K562 (cell line): ENCODE measurements around the gene RNF212B. TPM values are rescaled to one million over a fixed set of nuclear protein-coding genes. Genes with fewer than 3 reads are reported as not detected.

Experiments
- HNRNPH1 ChIP-seq: fragments of 200-400 bp; formaldehyde crosslinking; optimal IDR thresholded peaks from 2 replicates; pipeline ENCODE3; 2017; ENCODE audit warnings: low read depth, mild to moderate bottlenecking, low read length, moderate library complexity
- KLF10 ChIP-seq: fragments of 250-450 bp; sonication (Bioruptor Pico); IDR thresholded peaks from 2 replicates; pipeline ENCODE4 v1.6.1; 2021; ENCODE audit warnings: matching md5 sums
- MAFK ChIP-seq: IDR thresholded peaks from 2 replicates; pipeline ENCODE4 v1.6.1; 2011; ENCODE audit warnings: low read length, improper control_type of control experiment
- NKRF ChIP-seq: fragments of 450-650 bp; IDR thresholded peaks from 2 replicates; pipeline ENCODE4 v1.6.1; 2016; ENCODE audit warnings: borderline replicate concordance
- NRF1 ChIP-seq, 2 experiments: fragments of 450-650 bp; IDR thresholded peaks in 1 of 2; conservative IDR thresholded peaks in 1 of 2; 2 replicates each; pipeline ENCODE4 v1.6.1; 2014; ENCODE audit warnings: mild to moderate bottlenecking in 2 of 2
- PBX2 ChIP-seq, 2 experiments: IDR thresholded peaks in 1 of 2; conservative IDR thresholded peaks in 1 of 2; 2 replicates each; pipeline ENCODE4 v1.6.1; 2016; ENCODE audit warnings: low read depth in 2 of 2, mild to moderate bottlenecking in 1 of 2, missing compliant biosample characterization in 1 of 2, missing genetic modification characterization in 1 of 2, moderate library complexity in 1 of 2
- POLR2H ChIP-seq: IDR thresholded peaks from 2 replicates; pipeline ENCODE4 v1.6.1; 2016; ENCODE audit warnings: missing genetic modification characterization, low read depth, mild to moderate bottlenecking, control low read depth, missing compliant biosample characterization, moderate library complexity
- TAF9B ChIP-seq: fragments of 450-650 bp; IDR thresholded peaks from 2 replicates; pipeline ENCODE4 v1.6.1; 2018; ENCODE audit warnings: mild to moderate bottlenecking; ENCODE audit not compliant: partially characterized antibody
- TFAP4 ChIP-seq: sonication (generic); formaldehyde crosslinking; IDR thresholded peaks from 2 replicates; pipeline ENCODE4 v1.8.0; 2022; ENCODE audit warnings: missing genetic modification reagents, mild to moderate bottlenecking, moderate library complexity, borderline replicate concordance
- THRAP3 ChIP-seq: fragments of 450-650 bp; IDR thresholded peaks from 2 replicates; pipeline ENCODE4 v1.6.1; 2016; ENCODE audit warnings: mild to moderate bottlenecking, inconsistent platforms, borderline replicate concordance
- ZBED1 ChIP-seq: IDR thresholded peaks from 2 replicates; pipeline ENCODE4 v1.6.1; 2014
- ZBTB26 ChIP-seq: fragments of 450-650 bp; formaldehyde crosslinking; IDR thresholded peaks from 2 replicates; pipeline ENCODE4 v1.4.0; 2022; ENCODE audit warnings: missing genetic modification characterization
- ZNF12 ChIP-seq: sonication (generic); formaldehyde crosslinking; IDR thresholded peaks from 2 replicates; pipeline ENCODE4 v1.4.0; 2020; ENCODE audit warnings: mild to moderate bottlenecking, missing genetic modification reagents
- polyA plus RNA-seq, 8 experiments: library from polyadenylated mRNA; depleted of rRNA in 4 of 8; stranded (reverse) in 5 of 8; unstranded in 3 of 8; fragments of >200 nt; fragmentation: Nextera tagmentation in 2 of 8; fragmentation: Illumina TruSeq in 1 of 8; extraction: Ambion mirVana in 2 of 8; extraction: Trizol in 1 of 8; gene quantifications; 2 replicates each; pipeline versions ENCODE4 v1.2.1 to v1.2.3, GENCODE V29; 2011 to 2014; ENCODE audit warnings: inconsistent platforms in 1 of 8, missing spikeins in 1 of 8
- total RNA-seq, 7 experiments: library from RNA; depleted of rRNA in 6 of 7; stranded (reverse); fragments of >200 nt in 6 of 7; fragmentation: Illumina TruSeq in 2 of 7; extraction: Trizol in 2 of 7; gene quantifications; 2 replicates each; pipeline versions ENCODE4 v1.2.1 to v1.2.3, GENCODE V29; 2011 to 2021; ENCODE audit warnings: low replicate concordance in 1 of 7
- TF ChIP-seq, protein P1 (sequence below): fragments of 250-450 bp; sonication (Bioruptor Pico); IDR thresholded peaks from 2 replicates; pipeline ENCODE4 v1.9.0; 2021; ENCODE audit warnings: mild to moderate bottlenecking, inconsistent platforms
- TF ChIP-seq, protein P2 (sequence below): sonication (generic); formaldehyde crosslinking; IDR thresholded peaks from 2 replicates; pipeline ENCODE4 v1.8.0; 2022; ENCODE audit warnings: mild to moderate bottlenecking, missing genetic modification reagents

The RNF212B gene
- total and polyA plus RNA-seq, 9 of the 15 experiments (the other 6 are each of a cell fraction or from before 2014, with no cell fraction given), result 0.15 to 0.43 (median 0.27) TPM; not detected in 3

GRCh38 chr14:23320584-23321571, 83.1 kb downstream of the RNF212B start, which contains the start of gene PABPN1 (continued):
- TF ChIP-seq TAF9B (peak; percentile 44), HNRNPH1 (no peak), PBX2 (CRISPR knock-in tag; IDR thresholded peaks at IDR 0.05; ENCODE audit: low read depth) (peak; percentile 96), PBX2 (tag; conservative IDR thresholded peaks at IDR 0.05; ENCODE audit: low read depth) (peak; percentile 100), TFAP4 (peak; percentile 89; the same call in 1 of the 2 replicates), ZBED1 (no peak; the same call in 1 of the 2 replicates), KLF10 (CRISPR knock-in tag) (0 out of 2 replicates have a peak, but pooled peaks have one; percentile 35), ZNF12 (no peak), NRF1 (conservative IDR thresholded peaks at IDR 0.05 in 1 of 2, IDR thresholded peaks at IDR 0.05 in 1 of 2) (peak; percentile 71 to 76), MAFK (peak; percentile 14; the same call in 1 of the 2 replicates), ZBTB26 (CRISPR knock-in tag) (no peak), THRAP3 (no peak; the same call in 1 of the 2 replicates), POLR2H (tag) (peak; percentile 89), NKRF (peak; percentile 49; the same call in 1 of the 2 replicates)
- TF ChIP-seq, protein P1, sequence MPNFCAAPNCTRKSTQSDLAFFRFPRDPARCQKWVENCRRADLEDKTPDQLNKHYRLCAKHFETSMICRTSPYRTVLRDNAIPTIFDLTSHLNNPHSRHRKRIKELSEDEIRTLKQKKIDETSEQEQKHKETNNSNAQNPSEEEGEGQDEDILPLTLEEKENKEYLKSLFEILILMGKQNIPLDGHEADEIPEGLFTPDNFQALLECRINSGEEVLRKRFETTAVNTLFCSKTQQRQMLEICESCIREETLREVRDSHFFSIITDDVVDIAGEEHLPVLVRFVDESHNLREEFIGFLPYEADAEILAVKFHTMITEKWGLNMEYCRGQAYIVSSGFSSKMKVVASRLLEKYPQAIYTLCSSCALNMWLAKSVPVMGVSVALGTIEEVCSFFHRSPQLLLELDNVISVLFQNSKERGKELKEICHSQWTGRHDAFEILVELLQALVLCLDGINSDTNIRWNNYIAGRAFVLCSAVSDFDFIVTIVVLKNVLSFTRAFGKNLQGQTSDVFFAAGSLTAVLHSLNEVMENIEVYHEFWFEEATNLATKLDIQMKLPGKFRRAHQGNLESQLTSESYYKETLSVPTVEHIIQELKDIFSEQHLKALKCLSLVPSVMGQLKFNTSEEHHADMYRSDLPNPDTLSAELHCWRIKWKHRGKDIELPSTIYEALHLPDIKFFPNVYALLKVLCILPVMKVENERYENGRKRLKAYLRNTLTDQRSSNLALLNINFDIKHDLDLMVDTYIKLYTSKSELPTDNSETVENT (CRISPR knock-in tag), result no peak
- TF ChIP-seq, protein P2, sequence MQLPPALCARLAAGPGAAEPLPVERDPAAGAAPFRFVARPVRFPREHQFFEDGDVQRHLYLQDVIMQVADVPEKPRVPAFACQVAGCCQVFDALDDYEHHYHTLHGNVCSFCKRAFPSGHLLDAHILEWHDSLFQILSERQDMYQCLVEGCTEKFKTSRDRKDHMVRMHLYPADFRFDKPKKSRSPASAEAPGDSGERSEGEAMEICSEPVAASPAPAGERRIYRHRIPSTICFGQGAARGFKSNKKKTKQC (CRISPR knock-in tag), result 0 out of 2 replicates have a peak, but pooled peaks have one; percentile 15
